PC-9 (cell line): Measurements from ENCODE around the gene CCDC88C.

ENCODE experiments used
- EZH2 ChIP-seq: fragments of 200-600 bp; sonication (generic); IDR thresholded peaks from 2 replicates; pipeline ENCODE4 v1.8.0; 2017; ENCODE audit warnings: antibody characterized with exemption, low read depth
- TF ChIP-seq, protein P1 (sequence below): fragments of 200-600 bp; sonication (generic); conservative IDR thresholded peaks from 2 replicates; pipeline ENCODE4 v1.6.1; 2017; ENCODE audit warnings: mixed run types, antibody characterized with exemption, mild to moderate bottlenecking, moderate library complexity

- TF ChIP-seq, protein P1, sequence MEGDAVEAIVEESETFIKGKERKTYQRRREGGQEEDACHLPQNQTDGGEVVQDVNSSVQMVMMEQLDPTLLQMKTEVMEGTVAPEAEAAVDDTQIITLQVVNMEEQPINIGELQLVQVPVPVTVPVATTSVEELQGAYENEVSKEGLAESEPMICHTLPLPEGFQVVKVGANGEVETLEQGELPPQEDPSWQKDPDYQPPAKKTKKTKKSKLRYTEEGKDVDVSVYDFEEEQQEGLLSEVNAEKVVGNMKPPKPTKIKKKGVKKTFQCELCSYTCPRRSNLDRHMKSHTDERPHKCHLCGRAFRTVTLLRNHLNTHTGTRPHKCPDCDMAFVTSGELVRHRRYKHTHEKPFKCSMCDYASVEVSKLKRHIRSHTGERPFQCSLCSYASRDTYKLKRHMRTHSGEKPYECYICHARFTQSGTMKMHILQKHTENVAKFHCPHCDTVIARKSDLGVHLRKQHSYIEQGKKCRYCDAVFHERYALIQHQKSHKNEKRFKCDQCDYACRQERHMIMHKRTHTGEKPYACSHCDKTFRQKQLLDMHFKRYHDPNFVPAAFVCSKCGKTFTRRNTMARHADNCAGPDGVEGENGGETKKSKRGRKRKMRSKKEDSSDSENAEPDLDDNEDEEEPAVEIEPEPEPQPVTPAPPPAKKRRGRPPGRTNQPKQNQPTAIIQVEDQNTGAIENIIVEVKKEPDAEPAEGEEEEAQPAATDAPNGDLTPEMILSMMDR: no peak
- TF ChIP-seq EZH2: no peak
Observed at GRCh38 chr14:91335191-91336092, 82.2 kb downstream of the CCDC88C start.
